GM03348 (cell line): ENCODE results near the gene ABCA4.
A peak's percentile ranks its signal among the peaks of the same experiment; 100 is the strongest.

Experiments
- DNase-seq: peaks from one replicate; pipeline ENCODE4 v3.0.0; 2012; ENCODE audit warnings: low spot score

Gene ABCA4

GRCh38 chr1:94050675-94051074 is 70.3 kb downstream of the ABCA4 start:
- DNase-seq: no peak

- DNase-seq: peak; percentile 49
Observed at GRCh38 chr1:94050254-94050653, 70.7 kb downstream of the ABCA4 start.

GRCh38 chr1:94049791-94050190 is 71.2 kb downstream of the ABCA4 start:
- DNase-seq: no peak

- DNase-seq: peak; percentile 73
Observed at GRCh38 chr1:94048413-94049164, 72.4 kb downstream of the ABCA4 start.

GRCh38 chr1:94047949-94048348 is 73.0 kb downstream of the ABCA4 start:
- no peak for DNase-seq

GRCh38 chr1:94045465-94046056 is 75.4 kb downstream of the ABCA4 start:
- DNase-seq: peak; percentile 95

- no peak for DNase-seq
Observed at GRCh38 chr1:94044891-94045290, 76.1 kb downstream of the ABCA4 start.

- DNase-seq: no peak
Observed at GRCh38 chr1:94044290-94044790, 76.6 kb downstream of the ABCA4 start.

- DNase-seq: no peak
Observed at GRCh38 chr1:94043738-94044289, 77.1 kb downstream of the ABCA4 start.

- no peak for DNase-seq
Observed at GRCh38 chr1:94042388-94042787, 78.6 kb downstream of the ABCA4 start.

- DNase-seq: peak; percentile 52
Observed at GRCh38 chr1:94039871-94040569, 80.9 kb downstream of the ABCA4 start.

- DNase-seq: peak; percentile 68
Observed at GRCh38 chr1:94039514-94039870, 81.5 kb downstream of the ABCA4 start.

GRCh38 chr1:94038511-94038910 is 82.4 kb downstream of the ABCA4 start:
- DNase-seq: no peak

GRCh38 chr1:94037392-94038229 is 83.3 kb downstream of the ABCA4 start:
- DNase-seq: no peak

- no peak for DNase-seq
Observed at GRCh38 chr1:94036730-94037129, 84.2 kb downstream of the ABCA4 start.

- DNase-seq: no peak
Observed at GRCh38 chr1:94033849-94034248, 87.1 kb downstream of the ABCA4 start.

GRCh38 chr1:94032637-94033036 is 88.3 kb downstream of the ABCA4 start:
- no peak for DNase-seq

GRCh38 chr1:94031591-94031990 is 89.4 kb downstream of the ABCA4 start:
- DNase-seq: no peak

- DNase-seq: no peak
Observed at GRCh38 chr1:94031154-94031553, 89.8 kb downstream of the ABCA4 start.

- no peak for DNase-seq
Observed at GRCh38 chr1:94029130-94029993, 91.6 kb downstream of the ABCA4 start.
